H9 (cell line): ENCODE results near the gene PTPN12. TPM values are rescaled to one million over a fixed set of nuclear protein-coding genes. Genes with fewer than 3 reads are reported as not detected.

Experiments used
- DNase-seq: peaks from one replicate; pipeline ENCODE4 v3.0.0-alpha.2; 2017
- H2AFZ ChIP-seq: one replicate; pipeline ENCODE4 v1.6.1; 2013; ENCODE audit warnings: mild to moderate bottlenecking, low read length, control low read depth, moderate library complexity
- H2AK5ac ChIP-seq: 2 replicates; pipeline ENCODE4 v1.6.1; 2013; ENCODE audit warnings: low read length, control low read depth, mixed read lengths; ENCODE audit not compliant: insufficient read length
- H2BK120ac ChIP-seq: one replicate; pipeline ENCODE4 v1.6.1; 2013; ENCODE audit warnings: low read depth, mild to moderate bottlenecking, low read length, control low read depth, inconsistent platforms; ENCODE audit not compliant: poor library complexity, severe bottlenecking
- H2BK12ac ChIP-seq: 2 replicates; pipeline ENCODE4 v1.6.1; 2013; ENCODE audit warnings: low read length, control low read depth, mixed read lengths, low read depth; ENCODE audit not compliant: insufficient read length
- H2BK15ac ChIP-seq: 2 replicates; pipeline ENCODE4 v1.6.1; 2013; ENCODE audit warnings: low read depth, low read length, control low read depth
- H2BK20ac ChIP-seq: one replicate; pipeline ENCODE4 v1.6.1; 2013; ENCODE audit warnings: low read depth, mild to moderate bottlenecking, low read length, control low read depth, inconsistent platforms; ENCODE audit not compliant: poor library complexity, severe bottlenecking
- H2BK5ac ChIP-seq: 2 replicates; pipeline ENCODE4 v1.6.1; 2013; ENCODE audit warnings: low read length, control low read depth, mixed read lengths; ENCODE audit not compliant: insufficient read length
- H3K14ac ChIP-seq: 2 replicates; pipeline ENCODE4 v1.6.1; 2013; ENCODE audit warnings: low read length, control low read depth; ENCODE audit not compliant: insufficient read depth
- H3K18ac ChIP-seq: 2 replicates; pipeline ENCODE4 v1.6.1; 2013; ENCODE audit warnings: low read depth, mild to moderate bottlenecking, mixed read lengths, low read length, control low read depth; ENCODE audit not compliant: insufficient read length
- H3K23ac ChIP-seq: 2 replicates; pipeline ENCODE4 v1.6.1; 2013; ENCODE audit warnings: low read length, control low read depth, mixed read lengths, low read depth; ENCODE audit not compliant: insufficient read length
- H3K23me2 ChIP-seq: 2 replicates; pipeline ENCODE4 v1.6.1; 2013; ENCODE audit warnings: low read depth, mild to moderate bottlenecking, mixed read lengths, low read length, control low read depth; ENCODE audit not compliant: insufficient read length, poor library complexity, severe bottlenecking
- H3K27ac ChIP-seq: 2 replicates; pipeline ENCODE4 v1.5.1; 2013; ENCODE audit warnings: low read length, control low read depth, mixed read lengths, low read depth; ENCODE audit not compliant: insufficient read length
- H3K27me3 ChIP-seq: 2 replicates; pipeline ENCODE4 v1.6.1; 2013; ENCODE audit warnings: low read length, control low read depth, inconsistent platforms; ENCODE audit not compliant: insufficient read depth
- H3K4ac ChIP-seq: 2 replicates; pipeline ENCODE4 v1.6.1; 2013; ENCODE audit warnings: low read depth, mild to moderate bottlenecking, control low read depth, inconsistent platforms, low read length, moderate library complexity
- H3K4me1 ChIP-seq: 2 replicates; pipeline ENCODE4 v1.6.1; 2013; ENCODE audit warnings: low read length, control low read depth, inconsistent platforms; ENCODE audit not compliant: insufficient read depth
- H3K4me2 ChIP-seq: 2 replicates; pipeline ENCODE4 v1.6.1; 2013; ENCODE audit warnings: low read length, control low read depth, mixed read lengths; ENCODE audit not compliant: insufficient read length, insufficient read depth
- H3K56ac ChIP-seq: 2 replicates; pipeline ENCODE4 v1.6.1; 2013; ENCODE audit warnings: low read depth, mild to moderate bottlenecking, mixed read lengths, low read length, control low read depth; ENCODE audit not compliant: insufficient read length
- H3K79me1 ChIP-seq: 2 replicates; pipeline ENCODE4 v1.6.1; 2013; ENCODE audit warnings: low read depth, mild to moderate bottlenecking, moderate library complexity, low read length, control low read depth, inconsistent platforms; ENCODE audit not compliant: insufficient read depth, poor library complexity, severe bottlenecking
- H3K79me2 ChIP-seq: 2 replicates; pipeline ENCODE4 v1.6.1; 2013; ENCODE audit warnings: low read length, control low read depth, inconsistent platforms; ENCODE audit not compliant: insufficient read depth
- H3K9ac ChIP-seq: 2 replicates; pipeline ENCODE4 v1.6.1; 2013; ENCODE audit warnings: low read length, control low read depth, mixed read lengths; ENCODE audit not compliant: insufficient read length; ENCODE audit errors: extremely low read depth
- H3K9me3 ChIP-seq: one replicate; pipeline ENCODE4 v1.6.1; 2013; ENCODE audit warnings: low read depth, low read length, inconsistent platforms; ENCODE audit not compliant: control insufficient read depth
- H3T11ph ChIP-seq: one replicate; pipeline ENCODE4 v1.6.1; 2013; ENCODE audit warnings: mild to moderate bottlenecking, low read length, control low read depth, inconsistent platforms
- H4K20me1 ChIP-seq: one replicate; pipeline ENCODE4 v1.6.1; 2013; ENCODE audit not compliant: control insufficient read depth, insufficient read length, insufficient read depth
- H4K5ac ChIP-seq: 2 replicates; pipeline ENCODE4 v1.6.1; 2013; ENCODE audit warnings: low read depth, mild to moderate bottlenecking, mixed read lengths, low read length, control low read depth; ENCODE audit not compliant: insufficient read length
- H4K8ac ChIP-seq: replicated peaks from 2 replicates; pipeline ENCODE4 v1.6.1; 2013; ENCODE audit warnings: low read length, control low read depth, mixed read lengths, low read depth; ENCODE audit not compliant: insufficient read length
- H4K91ac ChIP-seq: 2 replicates; pipeline ENCODE4 v1.6.1; 2013; ENCODE audit warnings: low read depth, mild to moderate bottlenecking, moderate library complexity, mixed read lengths, low read length, control low read depth; ENCODE audit not compliant: insufficient read length
- H3K27ac Mint-ChIP-seq, 3 experiments: 2 replicates in 2 of 3; 3 replicates in 1 of 3; pipeline ENCODE4 v1.8.0; 2020 to 2021; ENCODE audit warnings: mixed read lengths in 3 of 3, mild to moderate bottlenecking in 1 of 3, moderate library complexity in 1 of 3
- H3K27me3 Mint-ChIP-seq: 2 replicates; pipeline ENCODE4 v1.8.0; 2021; ENCODE audit warnings: low read depth, mild to moderate bottlenecking, moderate library complexity, mixed read lengths
- H3K36me3 Mint-ChIP-seq, 3 experiments: 2 replicates in 2 of 3; 3 replicates in 1 of 3; pipeline ENCODE4 v1.8.0; 2020 to 2021; ENCODE audit warnings: low read depth in 3 of 3, mixed read lengths in 3 of 3; ENCODE audit not compliant: insufficient read depth in 1 of 3
- H3K4me1 Mint-ChIP-seq, 2 experiments: 2 replicates each; pipeline ENCODE4 v1.8.0; 2020; ENCODE audit warnings: mixed read lengths in 2 of 2
- H3K4me3 Mint-ChIP-seq, 2 experiments: 2 replicates in 1 of 2; 3 replicates in 1 of 2; pipeline ENCODE4 v1.8.0; 2020 to 2021; ENCODE audit warnings: mild to moderate bottlenecking in 2 of 2, mixed read lengths in 2 of 2, moderate library complexity in 1 of 2
- H3K9me3 Mint-ChIP-seq, 2 experiments: 2 replicates in 1 of 2; 3 replicates in 1 of 2; pipeline ENCODE4 v1.8.0; 2020; ENCODE audit warnings: mild to moderate bottlenecking in 2 of 2, mixed read lengths in 2 of 2, moderate library complexity in 1 of 2
- CTCF ChIP-seq: fragments of 200-600 bp; sonication (generic); conservative IDR thresholded peaks from 3 replicates; pipeline ENCODE4 v1.8.0; 2021; ENCODE audit warnings: antibody characterized with exemption, mild to moderate bottlenecking
- total RNA-seq: library from RNA; stranded (reverse); gene quantifications from 2 replicates; pipeline ENCODE4 v1.2.1, GENCODE V29; 2021

The PTPN12 gene
- total RNA-seq, 1 experiment from 2014 or later: 128 TPM

GRCh38 chr7:77528368-77528767 lies 8.7 kb upstream of the PTPN12 start:
- H3K27me3 ChIP-seq: no peaks in the 10 kb centered on the region
- H3K4ac ChIP-seq: no peak overlapping the region
- no peak overlapping the region for H3K14ac ChIP-seq
- H4K20me1 ChIP-seq: no peaks in the 10 kb centered on the region
- H2BK15ac ChIP-seq: no peak overlapping the region
- no peak overlapping the region for H3K27ac Mint-ChIP-seq
- no peaks in the 10 kb centered on the region for H3K79me1 ChIP-seq
- no peaks in the 10 kb centered on the region for H3K4me1 ChIP-seq
- H3K36me3 Mint-ChIP-seq: peaks cover 0 to 4% (median 1%) of the 10 kb centered on the region in 3 experiments; a peak in 2 of 7 replicates
- H3K4me3 Mint-ChIP-seq: no peak overlapping the region
- H4K91ac ChIP-seq: no peak overlapping the region
- no peak overlapping the region for H2BK20ac ChIP-seq
- H3K9me3 Mint-ChIP-seq: peaks cover 0 to 2% of the 10 kb centered on the region in 2 experiments; a peak in 2 of 5 replicates
- H2BK120ac ChIP-seq: no peak overlapping the region
- H3K27me3 Mint-ChIP-seq: no peaks in the 10 kb centered on the region
- H2AFZ ChIP-seq: no peak overlapping the region
- DNase-seq: no peak
- no peak overlapping the region for H3K27ac ChIP-seq
- H2BK5ac ChIP-seq: no peak overlapping the region
- H3K23me2 ChIP-seq: no peaks in the 10 kb centered on the region
- H4K8ac ChIP-seq: no peak overlapping the region
- H4K5ac ChIP-seq: no peak overlapping the region
- H3T11ph ChIP-seq: no peak overlapping the region
- H3K4me1 Mint-ChIP-seq: no peaks in the 10 kb centered on the region
- H2BK12ac ChIP-seq: no peak overlapping the region
- H3K79me2 ChIP-seq: no peaks in the 10 kb centered on the region
- no peak overlapping the region for H3K4me2 ChIP-seq
- H3K9me3 ChIP-seq: no peaks in the 10 kb centered on the region
- no peak for TF ChIP-seq CTCF
- H3K56ac ChIP-seq: no peak overlapping the region
- H3K23ac ChIP-seq: no peak overlapping the region
- no peak overlapping the region for H2AK5ac ChIP-seq
- no peak overlapping the region for H3K18ac ChIP-seq
- no peak overlapping the region for H3K9ac ChIP-seq
